HS-5 (cell line): ENCODE results near the gene SH3RF3.

ENCODE experiments used
- DNase-seq: peaks from one replicate; pipeline ENCODE4 v3.0.0-alpha.2; 2012; ENCODE audit warnings: low read depth

SH3RF3 gene

GRCh38 chr2:109139865-109140396 is 10.9 kb downstream of the SH3RF3 start:
- no peak for DNase-seq

DNA sequence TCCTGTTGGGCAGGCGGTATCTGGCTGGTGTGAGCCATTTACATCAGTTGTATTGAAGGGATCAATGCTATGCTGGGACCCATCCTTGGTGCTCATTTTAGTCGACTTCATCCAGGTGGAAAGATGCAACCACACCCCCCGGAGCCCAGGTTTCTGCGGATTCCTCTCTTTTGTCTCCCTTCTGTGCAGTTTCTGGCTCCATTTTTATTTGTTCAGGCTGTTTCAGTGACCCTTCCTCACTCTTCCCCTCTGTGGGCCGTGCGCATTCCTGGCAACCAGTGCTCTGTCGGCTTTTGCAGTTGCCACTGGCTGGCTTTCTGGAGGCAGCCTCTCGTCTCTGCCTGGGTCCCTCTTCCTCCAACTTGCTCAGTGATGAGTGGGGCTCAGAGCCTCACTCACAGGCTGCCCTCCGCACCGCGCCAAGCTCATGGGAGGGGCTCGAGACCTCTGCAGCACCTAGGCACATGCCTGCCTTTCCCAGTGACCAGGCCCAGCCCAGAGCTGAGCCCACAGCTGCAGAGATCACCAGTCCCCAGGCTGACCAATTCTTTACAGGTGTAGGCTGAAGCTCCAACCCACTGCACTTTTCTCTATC is 12.1 kb downstream of the SH3RF3 start:
- no peak for DNase-seq

GRCh38 chr2:109141727-109142283 is 12.8 kb downstream of the SH3RF3 start:
- DNase-seq = no peak

- no peak for DNase-seq
These were observed 13.6 kb downstream of the SH3RF3 start for GRCh38 chr2:109142416-109143210.

DNA sequence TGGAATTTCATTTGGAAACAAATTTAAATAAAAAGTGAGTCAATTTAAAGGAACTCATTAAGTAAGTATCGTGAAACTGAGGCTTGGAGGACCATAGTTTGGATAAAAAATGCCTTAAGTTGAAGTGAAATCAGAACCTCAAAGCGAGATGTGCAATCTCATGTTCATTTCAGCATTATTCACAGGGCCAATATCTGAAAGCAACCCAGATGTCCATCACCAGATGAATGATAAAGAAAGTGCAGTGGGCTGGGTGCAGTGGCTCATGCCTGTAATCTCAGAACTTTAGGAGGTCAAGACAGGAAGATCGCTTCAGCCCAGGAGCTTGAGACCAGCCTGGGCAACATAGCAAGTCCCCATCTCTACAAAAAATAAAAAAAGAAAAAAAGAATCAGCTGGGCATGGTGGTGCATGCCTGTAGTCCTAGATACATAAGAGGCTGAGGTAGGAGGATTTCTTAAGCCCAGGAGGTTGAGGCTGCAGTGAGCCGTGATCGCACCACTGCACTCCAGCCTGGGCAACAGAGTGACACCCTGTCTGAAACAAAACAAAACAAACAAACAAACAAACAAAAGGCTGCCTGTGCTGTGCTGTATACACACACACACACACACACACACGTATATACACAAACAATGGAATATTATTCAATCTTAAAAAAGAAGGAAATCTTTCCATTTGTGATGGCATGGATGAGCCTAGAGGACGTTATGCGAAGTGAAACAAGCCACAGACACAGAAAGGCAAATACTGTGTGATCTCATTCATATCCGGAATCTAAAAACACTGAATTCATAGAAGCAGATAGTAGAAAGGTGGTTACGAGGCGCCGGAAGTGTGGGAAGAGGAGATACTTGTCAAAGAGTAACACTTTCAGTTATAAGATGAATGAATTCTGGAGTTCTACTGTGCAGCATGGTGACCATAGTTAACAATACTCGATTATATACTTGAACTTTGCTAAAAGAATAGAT is 14.5 kb downstream of the SH3RF3 start:
- no peak for DNase-seq

DNA sequence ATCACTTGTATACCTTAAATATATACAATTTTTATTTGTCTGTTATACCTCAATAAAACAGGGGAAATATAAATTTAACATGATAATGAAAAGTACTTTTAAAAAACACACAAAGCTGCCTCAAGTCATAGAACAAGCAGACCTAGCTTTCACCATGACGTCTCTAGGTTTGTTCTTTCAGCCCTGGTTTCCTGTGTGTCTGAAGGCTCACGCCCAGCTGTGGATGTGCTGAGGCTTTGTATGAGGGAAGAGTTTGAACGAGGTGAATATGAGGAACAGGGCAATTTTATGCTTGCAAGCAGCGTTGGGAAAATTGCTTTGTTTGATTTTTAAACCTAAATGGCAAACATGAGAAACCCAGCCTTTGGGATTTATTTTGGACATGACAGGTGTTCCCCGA is 15.3 kb downstream of the SH3RF3 start:
- no peak for DNase-seq

DNA sequence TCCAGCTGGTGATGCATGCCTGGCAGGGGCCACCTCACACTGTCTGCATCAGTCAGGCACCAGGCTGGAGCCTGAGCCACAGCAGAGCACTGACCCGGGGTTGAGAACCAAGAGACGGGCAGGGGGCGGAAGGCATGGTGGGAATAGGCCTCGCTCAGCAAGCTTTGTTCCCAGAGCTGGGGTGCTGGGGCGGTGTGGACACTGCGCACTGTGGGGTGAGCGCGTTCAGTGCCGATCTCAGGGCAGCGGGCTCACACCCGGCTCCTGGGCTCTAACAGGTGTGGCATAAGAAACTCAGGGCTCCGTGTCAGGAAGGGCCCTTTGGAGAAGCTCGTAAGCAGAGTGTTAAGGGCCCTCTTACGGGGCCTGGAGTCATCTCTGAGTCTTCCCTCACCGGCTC is 15.7 kb downstream of the SH3RF3 start:
- DNase-seq = no peak

DNA sequence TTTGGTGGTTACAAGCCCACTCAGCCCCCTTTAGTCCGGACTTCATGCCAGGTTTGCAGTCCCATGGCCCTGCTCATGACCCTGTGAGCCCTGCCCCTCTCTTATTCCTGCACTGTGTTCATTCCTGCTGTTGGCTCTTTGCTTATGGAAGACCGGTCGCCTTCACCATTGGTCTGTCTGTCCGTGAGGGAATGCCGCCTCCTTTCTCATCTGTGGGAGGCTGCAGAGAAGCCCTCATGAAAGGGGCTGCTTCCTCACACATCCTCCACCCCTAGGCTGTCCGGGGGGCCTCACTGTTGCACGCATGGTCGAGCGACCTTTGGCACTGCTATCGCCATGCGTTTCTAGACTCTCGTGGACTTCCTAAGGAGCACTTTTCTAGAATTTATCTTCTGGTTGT is 16.3 kb downstream of the SH3RF3 start:
- no peak for DNase-seq

DNA sequence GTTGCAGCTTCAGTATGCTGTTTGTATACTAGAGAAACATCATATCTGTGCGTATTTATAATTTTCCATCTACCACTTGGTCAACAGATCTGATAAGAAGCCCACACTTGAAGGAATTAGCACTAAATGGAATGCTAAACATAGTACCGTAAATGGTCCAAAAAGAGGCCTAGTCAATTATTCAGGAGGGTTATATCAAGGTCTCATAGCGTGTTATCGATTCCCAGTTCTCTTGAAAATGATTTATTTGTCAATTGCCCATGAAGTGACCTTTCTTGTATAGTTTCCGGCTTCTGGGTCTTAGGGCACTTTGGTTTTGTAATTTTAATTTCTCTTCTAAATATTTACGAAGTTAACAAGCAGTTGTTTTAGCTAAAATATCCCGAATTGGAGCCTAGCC is 18.4 kb downstream of the SH3RF3 start:
- DNase-seq = no peak

DNA sequence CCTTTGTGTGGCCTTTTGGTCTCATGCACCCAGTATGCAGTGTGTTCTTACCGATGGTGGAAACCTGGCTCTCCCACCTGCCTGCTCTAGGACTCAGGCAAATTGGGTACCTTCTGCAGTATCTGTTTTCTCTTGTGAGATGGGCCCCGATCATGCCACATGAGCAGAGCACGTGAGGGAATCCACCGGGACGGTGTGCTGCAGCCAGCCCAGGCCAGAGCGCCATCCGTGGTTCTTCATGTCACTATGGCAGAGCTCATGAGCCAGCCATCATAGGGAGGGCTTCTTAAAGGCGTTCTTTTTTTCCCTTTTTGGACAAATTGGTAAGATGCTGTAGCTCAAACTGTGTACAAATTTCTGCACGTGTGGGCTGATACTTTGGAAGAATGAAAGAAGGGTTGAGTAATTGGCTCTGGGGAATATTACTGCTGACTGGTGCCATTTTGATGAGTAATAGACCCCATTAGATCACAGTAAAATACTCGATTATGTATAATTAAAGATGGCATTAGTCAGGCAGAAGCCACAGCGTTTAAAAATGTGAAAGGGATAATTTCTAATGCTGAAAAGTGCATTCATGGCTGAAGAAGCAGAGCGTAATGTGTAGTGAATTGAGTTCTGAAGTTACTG is 19.2 kb downstream of the SH3RF3 start:
- DNase-seq = no peak

DNA sequence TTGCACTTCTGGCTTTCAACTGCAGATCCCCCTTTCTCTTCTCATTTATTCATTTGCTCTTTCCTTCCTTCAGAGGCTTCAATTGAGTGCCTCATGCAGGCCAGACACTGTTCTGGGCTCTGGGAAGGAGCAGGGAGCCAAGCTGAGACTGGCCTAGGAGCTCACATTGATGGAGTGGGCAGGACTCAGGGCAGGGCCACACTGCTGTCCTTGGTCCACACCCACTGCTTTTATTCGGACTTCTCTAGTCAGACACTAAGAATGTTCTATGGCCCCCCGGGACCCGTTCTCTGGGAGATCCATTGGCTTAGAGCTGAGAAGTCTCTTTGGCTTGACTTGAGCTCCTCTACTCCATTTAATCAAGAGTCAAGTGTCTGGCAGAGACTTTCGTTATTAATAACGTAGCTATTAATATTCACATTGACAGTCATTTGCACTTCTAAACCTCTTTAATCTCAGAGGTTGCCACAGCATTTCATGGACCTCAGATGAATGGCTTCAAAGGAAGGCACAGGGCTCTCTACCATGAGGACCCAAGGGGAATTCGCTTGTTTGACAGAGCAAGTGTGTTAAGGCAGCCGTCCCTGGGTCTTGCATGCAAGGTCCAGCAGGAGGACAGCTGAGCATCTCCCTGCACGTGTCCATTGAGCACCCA is 20.1 kb downstream of the SH3RF3 start:
- DNase-seq = no peak

DNA sequence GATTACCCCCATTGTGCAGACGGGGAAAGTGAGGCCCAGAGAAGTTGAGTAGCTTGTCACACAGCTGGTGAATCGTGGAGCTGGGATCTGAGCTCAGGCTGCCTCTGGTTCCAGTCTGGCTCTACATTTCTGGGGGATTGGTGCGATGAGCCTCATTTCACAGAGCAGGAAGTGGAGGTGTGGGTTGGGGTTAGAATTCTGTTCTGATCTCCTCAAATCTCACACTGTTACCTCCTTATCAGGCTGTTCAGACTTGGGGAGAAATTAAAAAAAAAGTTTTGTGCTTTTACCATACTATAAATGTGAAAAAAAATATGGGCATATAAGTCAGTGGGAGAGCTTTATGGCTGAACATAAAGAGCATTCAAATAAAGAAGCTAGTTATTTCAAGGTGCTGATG is 21.6 kb downstream of the SH3RF3 start:
- no peak for DNase-seq

DNA sequence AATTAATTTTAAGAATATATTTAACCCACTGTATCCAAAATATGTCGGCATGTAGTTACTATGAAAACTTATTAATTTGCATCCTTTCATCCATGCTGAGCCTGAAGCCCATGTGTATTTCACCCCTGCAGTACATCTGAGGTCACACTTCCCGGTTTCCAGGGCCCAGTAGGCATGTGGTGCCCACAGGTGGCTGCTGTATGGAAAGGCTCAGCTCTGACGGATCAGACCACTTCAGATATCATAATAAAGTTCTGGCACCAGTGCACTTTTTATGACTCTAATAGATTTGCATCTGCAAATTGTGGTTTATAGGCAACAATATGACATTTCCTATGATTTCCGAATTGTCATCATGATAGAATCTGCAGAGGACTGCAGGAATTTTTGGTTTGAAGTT is 22.5 kb downstream of the SH3RF3 start:
- DNase-seq = no peak

- DNase-seq = no peak
These were observed 24.2 kb downstream of the SH3RF3 start for GRCh38 chr2:109153005-109153784.

- DNase-seq = no peak
These were observed 24.8 kb downstream of the SH3RF3 start for GRCh38 chr2:109153807-109154206.

- DNase-seq = no peak
These were observed 25.2 kb downstream of the SH3RF3 start for GRCh38 chr2:109154226-109154625.

DNA sequence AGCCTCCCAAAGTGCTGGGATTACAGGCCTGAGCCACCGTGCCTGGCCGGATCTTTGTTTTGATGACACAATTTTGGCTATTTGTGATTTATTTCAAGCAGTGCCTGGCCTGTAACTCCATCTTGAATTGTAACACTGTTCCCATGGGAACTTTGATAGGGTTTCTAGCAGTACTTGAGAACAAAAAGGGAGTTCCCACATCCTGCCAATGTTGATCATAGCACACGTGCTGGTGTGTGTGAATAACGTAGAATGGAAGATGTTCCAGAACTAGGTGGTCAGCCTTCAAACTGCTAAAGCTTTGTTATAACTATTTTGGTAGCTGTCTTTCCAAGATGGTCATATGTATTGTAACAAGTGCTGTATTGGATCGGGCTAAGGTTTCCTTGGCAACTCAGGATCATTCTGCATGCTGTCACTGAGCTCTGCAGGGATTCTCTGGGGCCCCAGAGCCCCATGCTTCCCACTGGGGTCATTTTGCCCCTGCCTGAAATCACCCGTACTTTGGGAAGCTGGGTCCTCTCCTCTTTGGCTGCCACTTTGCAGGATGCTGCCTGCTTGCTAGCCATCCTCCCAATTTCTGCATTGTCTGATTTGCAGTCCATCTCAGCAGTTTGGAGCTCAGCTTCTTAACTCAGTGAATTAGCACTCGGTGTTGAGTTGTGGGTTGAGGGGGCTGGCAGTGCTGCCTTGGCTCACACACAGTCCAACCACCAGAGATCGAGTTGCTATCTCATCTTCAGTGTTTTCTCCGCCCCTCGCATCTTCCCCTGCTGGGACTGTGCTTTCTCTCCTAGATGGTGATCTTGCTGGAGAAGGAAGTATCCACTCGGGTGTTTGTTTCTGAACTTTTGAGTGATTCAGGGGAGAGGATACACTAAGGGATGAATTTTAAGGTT is 26.8 kb downstream of the SH3RF3 start:
- no peak for DNase-seq

GRCh38 chr2:109157563-109158105 is 28.6 kb downstream of the SH3RF3 start:
- no peak for DNase-seq

- no peak for DNase-seq
These were observed 29.2 kb downstream of the SH3RF3 start for GRCh38 chr2:109158237-109158636.
